NCI-H82 (cell line): Measurements from ENCODE around the gene GRIN1.

ENCODE experiments used
- DNase-seq: peaks from one replicate; lab custom pipeline; 2025; lab: John Stamatoyannopoulos, UW

The GRIN1 gene

DNA sequence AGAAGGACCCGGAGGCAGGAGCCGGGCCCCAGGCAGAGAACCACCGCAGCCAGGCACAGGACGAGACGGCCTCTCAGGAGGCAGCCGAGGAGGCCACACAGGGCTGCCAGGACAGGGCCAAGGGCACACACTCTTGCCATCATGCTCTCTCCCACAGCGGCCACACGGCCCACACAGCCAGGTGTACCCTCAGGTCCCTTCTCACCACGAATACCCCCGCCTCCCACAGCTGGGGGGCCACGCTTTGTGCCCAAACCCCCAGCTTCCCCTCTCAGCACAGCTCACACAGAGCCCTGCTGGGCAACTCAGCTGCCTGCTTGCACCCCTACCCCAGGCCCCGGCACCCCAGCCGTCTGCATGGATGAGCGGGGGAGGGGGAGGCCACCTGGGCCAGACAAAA, 54.8 kb downstream of the GRIN1 start:
- no peak for DNase-seq

DNA sequence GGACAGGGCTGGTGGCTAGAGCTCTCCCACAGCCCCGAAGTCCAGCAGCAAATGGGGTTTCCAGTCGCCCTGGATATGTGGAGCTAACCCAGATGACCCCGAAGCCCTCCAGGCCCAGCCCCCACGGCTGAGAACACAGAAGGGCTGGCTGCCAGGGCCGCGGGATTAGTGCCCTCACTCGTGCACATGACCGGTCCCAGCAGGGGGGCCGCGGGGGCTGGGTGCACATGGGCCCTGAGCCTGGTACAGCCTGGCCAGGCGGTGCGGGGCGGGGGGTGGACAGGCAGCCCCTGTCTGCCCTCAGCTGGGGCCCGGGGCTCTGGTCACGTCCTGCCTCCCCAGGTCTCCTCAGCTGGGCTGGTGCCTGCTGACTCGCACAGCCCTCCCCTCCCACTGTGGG, 55.4 kb downstream of the GRIN1 start:
- peak; percentile 48 for DNase-seq

DNA sequence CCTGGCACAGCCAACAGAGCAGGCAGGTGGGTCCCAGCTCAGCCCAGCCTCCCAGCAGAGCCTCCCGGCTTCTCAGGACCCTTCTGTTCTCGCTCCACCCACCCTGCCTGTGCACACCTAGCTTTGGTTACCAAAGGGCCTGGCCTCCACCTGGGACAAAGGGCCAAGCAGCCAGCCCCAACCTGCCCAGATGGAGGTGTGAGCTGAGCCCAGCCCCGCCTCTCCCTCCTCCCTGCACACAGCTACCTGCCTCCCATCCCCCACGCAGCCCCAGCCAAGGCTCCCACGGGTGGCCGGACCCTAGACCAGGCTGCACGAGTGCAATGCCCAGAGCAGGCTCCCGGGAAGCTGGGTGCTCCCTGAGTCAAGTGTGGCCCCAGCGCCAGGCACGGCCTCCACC, 56.0 kb downstream of the GRIN1 start:
- no peak for DNase-seq

- DNase-seq = peak; percentile 42
Observed at GRCh38 chr9:137195525-137196220, 56.7 kb downstream of the GRIN1 start.

- DNase-seq = no peak
Observed at GRCh38 chr9:137198051-137198901, 59.3 kb downstream of the GRIN1 start.

DNA sequence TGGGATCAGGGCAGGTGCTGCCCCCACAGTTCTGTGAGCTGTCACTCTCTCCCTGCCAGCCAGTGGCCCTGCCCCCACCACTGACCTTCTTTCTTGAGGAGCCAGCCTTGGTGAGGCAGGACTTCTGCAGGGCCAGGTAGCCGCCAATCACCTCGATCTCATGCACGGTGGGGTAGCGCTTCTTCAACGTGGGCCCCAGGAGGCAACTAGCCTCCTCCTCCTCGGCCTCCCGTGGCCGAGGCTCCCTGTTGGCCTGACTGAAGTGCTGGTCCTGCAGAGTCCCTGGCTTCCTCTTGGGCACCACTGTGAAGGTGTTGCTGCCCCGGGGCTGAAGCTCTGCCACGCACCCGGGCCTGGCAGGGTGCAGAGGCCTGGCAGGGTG, 59.9 kb downstream of the GRIN1 start:
- DNase-seq = no peak

- no peak for DNase-seq
Observed at GRCh38 chr9:137199411-137200121, 60.6 kb downstream of the GRIN1 start.

- DNase-seq = peak; percentile 100
Observed at GRCh38 chr9:137200311-137201204, 61.6 kb downstream of the GRIN1 start, which contains the start of gene TPRN. Gene TPRN (minus strand): TSS chr9:137200741. CDS start chr9:137200711, 30 bp downstream.

DNA sequence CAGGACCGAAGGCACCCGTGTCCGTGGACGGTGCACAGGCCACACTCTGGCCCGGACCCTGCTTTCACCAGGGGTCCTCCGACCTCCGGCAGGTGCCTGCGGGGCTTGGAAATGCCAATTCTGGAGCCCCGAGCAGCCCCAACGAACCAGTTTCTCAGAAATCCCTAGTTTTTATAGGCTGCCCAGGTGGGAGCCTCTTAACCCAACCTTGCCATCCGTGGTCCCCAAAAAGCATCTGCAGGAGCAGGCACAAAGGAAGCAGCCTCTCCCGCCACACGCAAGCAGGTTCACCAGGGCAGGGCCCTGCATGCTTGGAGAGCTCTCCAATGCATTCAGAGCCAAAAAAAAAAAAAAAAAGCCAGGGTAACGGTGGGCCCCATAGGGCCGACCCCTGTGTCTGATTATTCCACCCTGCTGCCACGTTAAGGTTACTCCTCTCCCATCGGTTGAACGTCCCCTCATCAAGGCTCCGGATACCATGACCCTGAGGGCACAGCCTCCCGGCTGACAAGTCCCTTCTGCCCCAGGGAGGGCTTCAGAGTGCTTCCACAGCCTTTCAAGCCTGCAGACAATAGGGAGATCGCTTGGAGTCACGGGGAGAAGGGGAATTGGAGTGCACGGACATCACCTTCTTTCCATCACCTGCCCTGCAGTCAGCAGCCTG, 62.4 kb downstream of the GRIN1 start:
- no peak for DNase-seq

DNA sequence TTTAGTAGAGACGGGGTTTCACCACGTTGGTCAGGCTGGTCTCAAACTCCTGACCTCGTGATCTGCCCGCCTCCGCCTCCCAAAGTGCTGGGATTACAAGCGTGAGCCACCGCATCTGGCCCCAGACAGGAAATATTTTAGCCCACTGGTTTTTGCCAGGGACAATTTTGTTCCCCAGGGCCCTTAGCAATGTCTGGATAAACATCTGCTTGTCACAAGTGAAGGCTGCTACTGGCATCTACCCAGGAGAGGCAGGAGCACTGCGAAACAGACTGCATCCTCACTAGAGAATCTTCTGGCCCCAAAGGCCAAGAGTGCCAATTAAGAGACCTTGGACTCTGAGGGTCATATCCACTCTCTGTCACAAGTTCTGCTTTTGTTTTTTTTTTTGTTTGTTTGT, 64.0 kb downstream of the GRIN1 start:
- DNase-seq = no peak

- DNase-seq = no peak
Observed at GRCh38 chr9:137204731-137205125, 65.8 kb downstream of the GRIN1 start.

DNA sequence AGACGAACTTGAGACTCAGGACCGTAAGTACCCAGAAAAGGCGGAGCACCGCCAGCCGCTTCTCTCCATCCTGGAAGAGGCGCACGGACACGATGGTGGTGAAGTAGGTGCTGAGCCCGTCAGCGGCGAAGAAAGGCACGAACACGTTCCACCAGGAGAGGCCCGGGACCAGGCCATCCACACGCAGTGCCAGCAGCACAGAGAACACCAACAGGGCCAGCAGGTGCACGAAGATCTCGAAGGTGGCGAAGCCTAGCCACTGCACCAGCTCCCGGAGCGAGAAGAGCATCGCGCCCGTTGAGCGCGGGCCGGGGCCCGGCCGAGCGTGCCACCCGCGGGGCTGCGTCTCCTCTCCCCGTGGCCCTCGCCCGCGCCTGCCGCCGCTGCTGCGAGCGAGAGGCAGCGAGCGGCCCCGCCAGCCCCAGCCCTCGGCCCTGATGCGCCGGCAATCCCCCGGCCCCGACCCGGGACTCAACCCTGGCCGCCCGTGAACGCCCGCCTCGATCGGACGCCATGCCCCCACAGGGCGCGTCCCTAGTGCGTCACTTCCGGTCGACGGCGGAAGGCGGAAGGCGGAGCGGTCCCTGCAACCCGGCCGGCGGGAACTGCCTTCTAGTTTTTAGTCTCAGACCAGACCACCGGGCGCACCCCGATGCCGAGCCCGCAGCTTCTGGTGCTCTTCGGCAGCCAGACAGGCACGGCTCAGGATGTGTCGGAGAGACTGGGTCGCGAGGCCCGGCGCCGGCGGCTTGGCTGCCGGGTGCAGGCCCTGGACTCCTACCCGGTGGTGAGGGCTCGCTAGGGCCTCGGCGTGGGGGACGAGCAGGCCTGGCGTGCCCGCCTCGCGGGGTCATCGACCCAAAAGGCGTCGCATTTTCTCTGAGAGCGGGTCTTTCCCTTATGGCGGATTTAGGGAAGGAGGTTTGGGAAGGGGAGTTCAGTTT, 66.4 kb downstream of the GRIN1 start, which contains the start of the genes NDOR1 and TMEM203:
NDOR1 (plus strand) TSS at position 575 of the 944 bp plus-strand sequence; CDS start at position 653, 78 bp downstream.
TMEM203 (minus strand) TSS at position 523 of the 944 bp plus-strand sequence; CDS start at position 289, 234 bp downstream.
- DNase-seq = peak; percentile 89

DNA sequence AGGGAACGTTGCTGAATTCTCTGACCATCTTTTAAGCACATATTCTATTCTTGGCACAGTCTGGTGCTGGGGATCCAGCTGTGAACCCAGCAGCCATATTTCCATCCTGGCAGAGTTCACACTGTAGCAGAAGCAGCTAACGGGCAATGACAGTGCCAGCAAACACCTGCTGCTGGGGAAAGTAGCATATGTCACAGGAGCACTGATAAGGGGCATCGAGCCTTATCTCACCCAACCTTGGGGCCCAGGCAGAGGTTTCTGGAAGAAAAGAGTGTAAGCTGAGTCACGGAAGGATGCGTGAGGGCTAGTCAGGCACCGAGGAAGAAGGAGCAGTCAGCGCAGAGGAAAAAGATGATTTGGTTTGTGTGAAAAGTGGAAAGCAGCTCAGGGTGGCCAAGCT, 67.6 kb downstream of the GRIN1 start:
- DNase-seq = no peak

GRCh38 chr9:137211532-137211931, 72.6 kb downstream of the GRIN1 start:
- DNase-seq = no peak

DNA sequence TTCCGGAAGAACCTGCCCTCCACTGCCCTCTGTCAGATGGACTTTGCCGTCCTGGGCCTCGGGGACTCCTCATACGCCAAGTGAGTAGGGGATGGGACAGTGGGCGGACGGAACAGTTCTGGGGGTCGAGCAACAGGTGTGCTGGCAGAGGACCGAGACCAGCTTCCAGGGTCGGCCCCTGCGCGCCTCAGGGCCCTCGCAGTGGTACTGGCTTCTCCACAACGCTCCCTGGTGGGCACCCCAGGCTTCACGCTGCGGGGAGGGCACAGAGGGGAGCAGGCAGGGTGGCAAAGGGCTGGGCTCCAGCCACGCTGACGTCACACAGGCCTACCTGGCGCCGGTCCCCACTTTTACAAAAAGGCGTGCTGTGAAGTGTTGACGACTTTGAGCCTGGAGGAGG, 73.6 kb downstream of the GRIN1 start:
- no peak for DNase-seq

DNA sequence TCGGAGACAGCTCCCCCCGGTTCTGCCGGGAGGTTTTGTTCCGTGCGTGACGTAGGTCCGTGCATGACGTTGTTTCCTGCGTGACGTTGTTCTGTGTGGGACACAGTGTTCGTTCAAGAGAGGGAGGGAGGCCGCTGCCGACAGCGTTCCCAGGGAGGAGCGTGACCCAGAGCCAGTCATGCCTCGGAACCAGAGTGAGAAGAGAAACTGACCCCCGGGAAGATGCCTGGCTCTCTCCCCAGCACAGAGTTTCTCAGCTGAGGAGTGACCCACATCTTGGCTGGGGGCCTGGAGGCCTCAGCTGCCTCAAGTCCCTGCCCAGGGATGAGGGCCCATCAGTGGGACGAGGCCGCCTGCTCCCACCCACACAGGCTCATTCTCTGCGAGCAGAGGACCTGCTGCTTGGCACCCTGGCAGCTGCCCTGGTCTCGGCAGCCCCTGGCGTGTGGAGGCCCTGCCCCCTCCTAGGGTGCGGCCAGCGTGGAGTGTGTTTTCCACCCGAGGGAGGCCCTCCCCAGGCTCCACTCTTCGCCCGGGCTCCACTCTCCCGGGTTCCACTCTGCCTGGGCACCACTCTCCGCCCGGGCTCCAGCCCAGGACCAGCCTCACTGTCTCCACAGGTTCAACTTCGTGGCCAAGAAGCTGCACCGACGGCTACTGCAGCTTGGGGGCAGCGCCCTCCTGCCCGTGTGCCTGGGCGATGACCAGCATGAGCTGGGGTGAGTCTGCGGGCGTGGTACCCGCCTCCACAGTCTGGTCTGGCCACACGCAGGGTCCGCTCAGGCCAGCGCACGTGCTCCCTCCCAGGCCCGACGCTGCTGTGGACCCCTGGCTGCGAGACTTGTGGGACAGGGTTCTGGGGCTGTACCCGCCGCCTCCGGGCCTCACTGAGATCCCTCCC, 74.5 kb downstream of the GRIN1 start:
- no peak for DNase-seq

DNA sequence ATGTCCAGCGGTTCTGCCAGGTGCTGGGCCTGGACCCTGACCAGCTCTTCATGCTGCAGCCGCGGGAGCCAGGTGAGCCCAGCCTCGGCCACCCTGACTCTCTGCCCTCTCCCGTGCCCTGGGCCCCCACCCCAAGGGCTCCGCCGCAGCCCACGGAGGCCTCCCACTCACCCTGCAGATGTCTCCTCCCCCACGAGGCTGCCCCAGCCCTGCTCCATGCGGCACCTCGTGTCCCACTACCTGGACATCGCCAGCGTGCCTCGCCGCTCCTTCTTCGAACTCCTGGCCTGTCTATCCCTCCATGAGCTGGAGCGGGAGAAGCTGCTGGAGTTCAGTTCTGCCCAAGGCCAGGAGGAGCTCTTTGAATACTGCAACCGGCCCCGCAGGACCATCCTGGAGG, 75.7 kb downstream of the GRIN1 start:
- DNase-seq = no peak

DNA sequence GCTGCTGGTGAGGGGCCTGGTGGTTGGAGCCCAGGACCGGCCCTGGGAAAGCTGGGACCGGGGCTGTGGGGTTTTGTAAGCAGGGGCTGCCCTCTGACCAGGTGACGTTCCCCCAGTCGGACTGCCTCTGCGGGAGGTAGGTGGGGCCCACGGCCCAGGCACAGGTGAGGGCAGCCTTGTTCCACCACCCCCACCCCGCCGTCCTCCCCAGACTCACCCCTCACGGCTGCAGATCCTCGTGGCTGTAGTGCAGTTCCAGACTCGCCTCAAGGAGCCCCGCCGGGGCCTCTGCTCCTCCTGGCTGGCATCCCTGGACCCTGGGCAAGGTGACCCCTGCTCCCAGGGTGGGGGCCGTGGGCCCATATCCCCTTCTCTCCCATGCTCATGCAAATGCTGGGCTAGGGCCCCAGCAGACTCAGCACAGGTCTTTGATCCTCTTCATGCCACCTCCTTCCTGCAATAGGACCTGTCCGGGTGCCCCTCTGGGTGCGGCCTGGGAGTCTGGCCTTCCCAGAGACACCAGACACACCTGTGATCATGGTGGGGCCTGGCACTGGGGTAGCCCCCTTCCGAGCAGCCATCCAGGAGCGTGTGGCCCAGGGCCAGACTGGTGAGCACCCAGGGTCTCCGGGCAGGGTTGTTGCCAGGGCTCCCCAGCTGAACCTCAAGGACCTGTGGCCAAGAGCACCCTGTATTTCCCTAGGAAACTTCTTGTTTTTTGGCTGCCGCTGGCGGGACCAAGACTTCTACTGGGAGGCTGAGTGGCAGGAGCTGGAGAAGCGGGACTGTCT, 76.4 kb downstream of the GRIN1 start:
- no peak for DNase-seq
